SK-N-SH (cell line): ENCODE results near the gene ZC3H12C. TPM values are rescaled to one million over a fixed set of nuclear protein-coding genes. Genes with fewer than 3 reads are reported as not detected.

Experiments used
- CTCF ChIA-PET: fragments of 300-600, 350-600 bp; formaldehyde crosslinking; extraction: SDS; loops from one replicate; lab custom pipeline; 2021; lab: Yijun Ruan, JAX
- POLR2A ChIA-PET: fragments of 350-600 bp; sonication (Branson Sonifier 250); formaldehyde crosslinking; extraction: SDS; loops from one replicate; lab custom pipeline; 2020; ENCODE audit warnings: antibody characterized with exemption, inconsistent platforms; lab: Yijun Ruan, JAX
- DNase-seq: peaks from one replicate; pipeline ENCODE4 v3.0.0; 2012
- H2AFZ ChIP-seq: fragments of 200-600 bp; sonication (generic); 2 replicates; pipeline ENCODE4 v1.8.1; 2016; ENCODE audit warnings: antibody characterized with exemption, mild to moderate bottlenecking, low read depth
- H3F3A ChIP-seq: fragments of 200-600 bp; sonication (generic); replicated peaks from 2 replicates; pipeline ENCODE3; 2016; ENCODE audit warnings: antibody characterized with exemption, mild to moderate bottlenecking; ENCODE audit not compliant: insufficient read depth
- H3K27ac ChIP-seq, 2 experiments: fragments of 200-500 bp in 1 of 2; fragments of 200-600 bp in 1 of 2; sonication (Bioruptor generic) in 1 of 2; sonication (generic), shearing (Covaris generic) in 1 of 2; 2 replicates each; pipeline versions ENCODE4 v1.5.1 to v1.6.1; 2014 to 2016; ENCODE audit warnings: low read depth in 2 of 2, inconsistent platforms in 1 of 2, low read length in 1 of 2, mild to moderate bottlenecking in 1 of 2, mixed read lengths in 1 of 2
- H3K27me3 ChIP-seq: fragments of 200-600 bp; sonication (generic), shearing (Covaris generic); 2 replicates; pipeline ENCODE4 v1.6.1; 2016; ENCODE audit warnings: mixed run types; ENCODE audit not compliant: insufficient read depth
- H3K36me3 ChIP-seq, 2 experiments: fragments of 200-500 bp in 1 of 2; fragments of 200-600 bp in 1 of 2; sonication (Bioruptor generic) in 1 of 2; sonication (generic) in 1 of 2; replicated peaks in 1 of 2; 2 replicates each; pipeline versions ENCODE3 to v1.5.1; 2014 to 2016; ENCODE audit warnings: low read length in 1 of 2, mild to moderate bottlenecking in 1 of 2; ENCODE audit not compliant: insufficient read depth in 2 of 2, control insufficient read depth in 1 of 2
- H3K4me1 ChIP-seq, 2 experiments: fragments of 200-500 bp in 1 of 2; fragments of 200-600 bp in 1 of 2; sonication (Bioruptor generic) in 1 of 2; sonication (generic), shearing (Covaris generic) in 1 of 2; 2 replicates each; pipeline versions ENCODE4 v1.5.1 to v1.6.1; 2014 to 2016; ENCODE audit warnings: low read depth in 1 of 2, low read length in 1 of 2, mixed run types in 1 of 2; ENCODE audit not compliant: insufficient read depth in 2 of 2, control insufficient read depth in 1 of 2
- H3K4me2 ChIP-seq: fragments of 200-600 bp; sonication (generic), shearing (Covaris generic); 2 replicates; pipeline ENCODE4 v1.6.1; 2017; ENCODE audit warnings: mixed run types
- H3K4me3 ChIP-seq, 2 experiments: fragments of 200-500 bp in 1 of 2; fragments of 200-600 bp in 1 of 2; sonication (Bioruptor generic) in 1 of 2; sonication (generic), shearing (Covaris generic) in 1 of 2; 2 replicates each; pipeline versions ENCODE4 v1.5.1 to v1.8.1; 2014 to 2016; ENCODE audit warnings: low read depth in 2 of 2, inconsistent platforms in 1 of 2, low read length in 1 of 2, mild to moderate bottlenecking in 1 of 2, mixed read lengths in 1 of 2, moderate library complexity in 1 of 2
- H3K79me2 ChIP-seq: fragments of 200-600 bp; sonication (generic); 2 replicates; pipeline ENCODE4 v1.8.1; 2017; ENCODE audit warnings: mild to moderate bottlenecking; ENCODE audit not compliant: insufficient read depth
- H3K9ac ChIP-seq: fragments of 200-600 bp; sonication (generic); 2 replicates; pipeline ENCODE4 v1.6.1; 2017; ENCODE audit warnings: mixed run types
- H3K9me2 ChIP-seq: fragments of 200-600 bp; sonication (generic); 2 replicates; pipeline ENCODE4 v1.6.1; 2017; ENCODE audit warnings: mixed run types
- H3K9me3 ChIP-seq: fragments of 200-600 bp; sonication (generic); 2 replicates; pipeline ENCODE4 v1.6.1; 2017; ENCODE audit warnings: mixed run types, mild to moderate bottlenecking, moderate library complexity
- H4K20me1 ChIP-seq: fragments of 200-600 bp; sonication (generic); 2 replicates; pipeline ENCODE4 v1.6.1; 2017; ENCODE audit warnings: mild to moderate bottlenecking, mixed run types; ENCODE audit not compliant: insufficient read depth
- ELF1 ChIP-seq: IDR thresholded peaks from 2 replicates; pipeline ENCODE4 v1.4.0; 2012
- EP300 ChIP-seq, 2 experiments: IDR thresholded peaks; 2 replicates each; pipeline versions ENCODE4 v1.4.0 to v1.6.1; 2012; ENCODE audit warnings: borderline replicate concordance in 1 of 2, low read depth in 1 of 2, low read length in 1 of 2
- EZH2phosphoT487 ChIP-seq: fragments of 200-600 bp; sonication (generic); IDR thresholded peaks from 2 replicates; pipeline ENCODE4 v1.6.1; 2017; ENCODE audit warnings: low read depth, mixed run types, mild to moderate bottlenecking, antibody characterized with exemption, moderate library complexity, borderline replicate concordance
- FOXM1 ChIP-seq: IDR thresholded peaks from 2 replicates; pipeline ENCODE4 v1.4.0; 2012; ENCODE audit warnings: low read depth, mild to moderate bottlenecking
- GABPA ChIP-seq: IDR thresholded peaks from 2 replicates; pipeline ENCODE4 v1.4.0; 2012; ENCODE audit warnings: low read depth, mild to moderate bottlenecking
- GATA2 ChIP-seq: sonication (generic); formaldehyde crosslinking; IDR thresholded peaks from 2 replicates; pipeline ENCODE4 v1.5.0; 2020; ENCODE audit warnings: mild to moderate bottlenecking, missing genetic modification reagents
- JUND ChIP-seq: IDR thresholded peaks from 2 replicates; pipeline ENCODE4 v1.4.0; 2012
- MEF2A ChIP-seq: IDR thresholded peaks from 2 replicates; pipeline ENCODE4 v1.4.0; 2012; ENCODE audit warnings: low read depth, borderline replicate concordance
- NFIC ChIP-seq: IDR thresholded peaks from 2 replicates; pipeline ENCODE4 v1.4.0; 2012; ENCODE audit warnings: borderline replicate concordance
- RAD21 ChIP-seq: IDR thresholded peaks from 2 replicates; pipeline ENCODE4 v1.6.1; 2012; ENCODE audit warnings: mild to moderate bottlenecking, low read length
- RCOR1 ChIP-seq: fragments of 150-350 bp; IDR thresholded peaks from 2 replicates; pipeline ENCODE4 v1.6.1; 2017; ENCODE audit warnings: antibody characterized with exemption, low read length
- SMC3 ChIP-seq: IDR thresholded peaks from 2 replicates; pipeline ENCODE4 v1.6.1; 2012; ENCODE audit warnings: low read depth, low read length, improper control_type of control experiment
- TCF12 ChIP-seq: IDR thresholded peaks from 2 replicates; pipeline ENCODE4 v1.4.0; 2012
- WGBS: methylation state at CpG from one replicate; pipeline ENCODE4 v1.1.6; 2017; ENCODE audit warnings: low lambda C conversion rate; 5-methylcytosine and 5-hydroxymethylcytosine counted together
- polyA plus RNA-seq, 3 experiments: library from polyadenylated mRNA; depleted of rRNA; stranded (reverse); fragments of >200 nt; gene quantifications; 2 replicates each; pipeline ENCODE4 v1.2.3, GENCODE V29; 2012
- TF ChIP-seq, protein P1 (sequence below): fragments of 150-350 bp; IDR thresholded peaks from 2 replicates; pipeline ENCODE4 v1.6.1; 2016; ENCODE audit warnings: mild to moderate bottlenecking, low read depth, low read length
- TF ChIP-seq, protein P2 (sequence below): fragments of 200-600 bp; sonication (generic); IDR thresholded peaks from 2 replicates; pipeline ENCODE4 v1.6.1; 2017; ENCODE audit warnings: antibody characterized with exemption, mild to moderate bottlenecking, moderate library complexity

ZC3H12C gene
- polyA plus RNA-seq, 1 of the 3 experiments (the other 2 are of a cell fraction) = 2.8 TPM

GRCh38 chr11:110092111-110092514 is 1.1 kb upstream of the ZC3H12C start:
- peak overlapping the region; percentile 95 for H2AFZ ChIP-seq
- peak overlapping the region; percentile 68 to 89 for H3K27ac ChIP-seq
- H3F3A ChIP-seq = peaks cover 12% of the 10 kb centered on the region
- no peaks in the 10 kb centered on the region for H4K20me1 ChIP-seq
- H3K27me3 ChIP-seq = no peaks in the 10 kb centered on the region
- peaks cover 36% of the 10 kb centered on the region for H3K79me2 ChIP-seq
- H3K9me2 ChIP-seq = no peaks in the 10 kb centered on the region
- TF ChIP-seq ELF1 (no peak), SMC3 (no peak), EP300 (IDR thresholded peaks at IDR 0.05; ENCODE audit: borderline replicate concordance in 1 of 2, low read depth in 1 of 2, low read length in 1 of 2) (no peak), FOXM1 (no peak), RCOR1 (no peak), NFIC (no peak), JUND (no peak), GATA2 (CRISPR knock-in tag) (no peak), GABPA (no peak), EZH2phosphoT487 (no peak), RAD21 (no peak), TCF12 (no peak), MEF2A (no peak)
- TF ChIP-seq, protein P1, sequence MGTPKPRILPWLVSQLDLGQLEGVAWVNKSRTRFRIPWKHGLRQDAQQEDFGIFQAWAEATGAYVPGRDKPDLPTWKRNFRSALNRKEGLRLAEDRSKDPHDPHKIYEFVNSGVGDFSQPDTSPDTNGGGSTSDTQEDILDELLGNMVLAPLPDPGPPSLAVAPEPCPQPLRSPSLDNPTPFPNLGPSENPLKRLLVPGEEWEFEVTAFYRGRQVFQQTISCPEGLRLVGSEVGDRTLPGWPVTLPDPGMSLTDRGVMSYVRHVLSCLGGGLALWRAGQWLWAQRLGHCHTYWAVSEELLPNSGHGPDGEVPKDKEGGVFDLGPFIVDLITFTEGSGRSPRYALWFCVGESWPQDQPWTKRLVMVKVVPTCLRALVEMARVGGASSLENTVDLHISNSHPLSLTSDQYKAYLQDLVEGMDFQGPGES = no peak
- TF ChIP-seq, protein P2, sequence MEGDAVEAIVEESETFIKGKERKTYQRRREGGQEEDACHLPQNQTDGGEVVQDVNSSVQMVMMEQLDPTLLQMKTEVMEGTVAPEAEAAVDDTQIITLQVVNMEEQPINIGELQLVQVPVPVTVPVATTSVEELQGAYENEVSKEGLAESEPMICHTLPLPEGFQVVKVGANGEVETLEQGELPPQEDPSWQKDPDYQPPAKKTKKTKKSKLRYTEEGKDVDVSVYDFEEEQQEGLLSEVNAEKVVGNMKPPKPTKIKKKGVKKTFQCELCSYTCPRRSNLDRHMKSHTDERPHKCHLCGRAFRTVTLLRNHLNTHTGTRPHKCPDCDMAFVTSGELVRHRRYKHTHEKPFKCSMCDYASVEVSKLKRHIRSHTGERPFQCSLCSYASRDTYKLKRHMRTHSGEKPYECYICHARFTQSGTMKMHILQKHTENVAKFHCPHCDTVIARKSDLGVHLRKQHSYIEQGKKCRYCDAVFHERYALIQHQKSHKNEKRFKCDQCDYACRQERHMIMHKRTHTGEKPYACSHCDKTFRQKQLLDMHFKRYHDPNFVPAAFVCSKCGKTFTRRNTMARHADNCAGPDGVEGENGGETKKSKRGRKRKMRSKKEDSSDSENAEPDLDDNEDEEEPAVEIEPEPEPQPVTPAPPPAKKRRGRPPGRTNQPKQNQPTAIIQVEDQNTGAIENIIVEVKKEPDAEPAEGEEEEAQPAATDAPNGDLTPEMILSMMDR = no peak
- 45% methylated on average over 11 of the region's 11 CpGs for WGBS
- no peaks in the 10 kb centered on the region for H3K9me3 ChIP-seq
- H3K4me2 ChIP-seq = peak overlapping the region; percentile 82
- ChIA-PET POLR2A (interaction anchor here (1.0 kb wide), 1 partner anchor 79 kb away, joined by 3 read pairs; no protein-coding TSS in a partner anchor), CTCF (interaction anchor here (0.6 to 2.6 kb wide), 13 partner anchors 12 to 342 kb away, joined by 3 to 13 read pairs (median 4); partner anchors contain the start of gene FDX1)
- H3K36me3 ChIP-seq = no peaks in the 10 kb centered on the region
- H3K4me3 ChIP-seq = peak overlapping the region; percentile 78 to 79
- H3K9ac ChIP-seq = peak overlapping the region; percentile 77
- no peak for DNase-seq
- peaks cover 5 to 9% of the 10 kb centered on the region in 2 experiments; a peak in 3 of 4 replicates for H3K4me1 ChIP-seq
